Muscle layer of colon (tissue), 2 donors: ENCODE measurements around the gene ZFYVE28.

Experiments
- H3K27ac ChIP-seq: one replicate; pipeline ENCODE4 v1.7.0; 2013; ENCODE audit warnings: low read depth, mild to moderate bottlenecking, low read length, moderate library complexity
- H3K27me3 ChIP-seq, 2 donors: one replicate each; pipeline ENCODE4 v1.7.0; 2013; ENCODE audit warnings: low read length in 2 of 2, mild to moderate bottlenecking in 2 of 2; ENCODE audit not compliant: insufficient read depth in 2 of 2, control insufficient read depth in 1 of 2
- H3K36me3 ChIP-seq: one replicate; pipeline ENCODE4 v1.7.0; 2013; ENCODE audit warnings: mild to moderate bottlenecking, low read length; ENCODE audit not compliant: insufficient read depth
- H3K4me1 ChIP-seq: one replicate; pipeline ENCODE4 v1.7.0; 2013; ENCODE audit warnings: mild to moderate bottlenecking, low read length; ENCODE audit not compliant: insufficient read depth
- H3K4me3 ChIP-seq, 2 donors: one replicate each; pipeline ENCODE4 v1.7.0; 2013; ENCODE audit warnings: low read length in 2 of 2, low read depth in 1 of 2, mild to moderate bottlenecking in 1 of 2, moderate library complexity in 1 of 2
- H3K9ac ChIP-seq: one replicate; pipeline ENCODE4 v1.7.0; 2013; ENCODE audit warnings: low read length
- H3K9me3 ChIP-seq: one replicate; pipeline ENCODE4 v1.7.0; 2013; ENCODE audit warnings: mild to moderate bottlenecking, low read length
- donor health status: abdominal sarcoma.
- donor health status: Adenocarcinoma of cecum.

Gene ZFYVE28

DNA sequence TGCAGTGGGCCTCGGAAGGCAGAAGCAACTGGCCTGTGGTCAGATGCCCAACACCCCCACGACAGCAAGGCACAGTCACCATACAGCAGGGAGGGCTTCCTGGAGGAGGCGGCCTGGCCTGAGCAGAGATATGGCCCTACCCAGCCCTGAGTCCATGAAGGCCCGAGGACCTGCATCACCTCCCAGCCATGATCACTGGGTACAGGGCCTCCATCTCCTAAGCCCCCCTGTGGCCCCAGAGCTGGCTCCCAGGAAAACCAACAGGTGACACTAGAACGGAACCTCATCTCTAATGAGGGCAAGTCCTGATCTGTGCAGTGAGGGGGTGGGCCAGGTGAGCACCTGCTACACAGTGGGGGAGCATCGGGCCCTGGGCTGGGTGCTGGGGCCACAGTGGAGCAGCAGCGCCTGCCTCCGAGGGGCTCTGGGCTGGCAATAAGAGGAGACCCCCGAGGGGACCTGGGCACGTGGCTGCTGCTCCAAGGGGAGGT lies 130.3 kb downstream of the ZFYVE28 start:
- Histone ChIP-seq H3K27ac (no peak overlapping the region), H3K4me3 (no peak overlapping the region)

DNA sequence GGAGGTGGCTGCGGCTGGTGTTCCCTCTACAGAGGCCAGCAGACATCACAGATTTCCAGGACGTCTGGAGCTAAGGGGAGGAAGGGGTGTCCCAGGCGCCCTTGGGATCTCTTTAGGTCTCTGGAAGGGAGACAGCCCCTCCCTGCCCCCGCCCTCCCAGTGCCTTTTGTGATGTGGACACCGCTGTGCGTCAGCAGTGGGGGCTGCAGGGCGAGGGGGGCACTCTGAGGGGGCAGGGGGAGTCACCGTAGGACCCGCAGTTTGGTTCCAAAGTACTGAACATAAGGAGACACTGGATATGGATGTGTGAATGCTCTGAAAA lies 130.9 kb downstream of the ZFYVE28 start:
- Histone ChIP-seq H3K9me3 (no peaks in the 10 kb centered on the region), H3K4me1 (no peaks in the 10 kb centered on the region), H3K9ac (no peak overlapping the region), H3K4me3 (no peak overlapping the region), H3K36me3 (no peaks in the 10 kb centered on the region), H3K27ac (no peak overlapping the region), H3K27me3 (no peaks in the 10 kb centered on the region)

More for the DNA sequence above, 130.3 kb downstream of the ZFYVE28 start:
- H3K27me3 ChIP-seq, result no peaks in the 10 kb centered on the region
- H3K9ac ChIP-seq, result no peak overlapping the region
- H3K36me3 ChIP-seq, result no peaks in the 10 kb centered on the region
- H3K9me3 ChIP-seq, result no peaks in the 10 kb centered on the region
- H3K4me1 ChIP-seq, result no peaks in the 10 kb centered on the region

DNA sequence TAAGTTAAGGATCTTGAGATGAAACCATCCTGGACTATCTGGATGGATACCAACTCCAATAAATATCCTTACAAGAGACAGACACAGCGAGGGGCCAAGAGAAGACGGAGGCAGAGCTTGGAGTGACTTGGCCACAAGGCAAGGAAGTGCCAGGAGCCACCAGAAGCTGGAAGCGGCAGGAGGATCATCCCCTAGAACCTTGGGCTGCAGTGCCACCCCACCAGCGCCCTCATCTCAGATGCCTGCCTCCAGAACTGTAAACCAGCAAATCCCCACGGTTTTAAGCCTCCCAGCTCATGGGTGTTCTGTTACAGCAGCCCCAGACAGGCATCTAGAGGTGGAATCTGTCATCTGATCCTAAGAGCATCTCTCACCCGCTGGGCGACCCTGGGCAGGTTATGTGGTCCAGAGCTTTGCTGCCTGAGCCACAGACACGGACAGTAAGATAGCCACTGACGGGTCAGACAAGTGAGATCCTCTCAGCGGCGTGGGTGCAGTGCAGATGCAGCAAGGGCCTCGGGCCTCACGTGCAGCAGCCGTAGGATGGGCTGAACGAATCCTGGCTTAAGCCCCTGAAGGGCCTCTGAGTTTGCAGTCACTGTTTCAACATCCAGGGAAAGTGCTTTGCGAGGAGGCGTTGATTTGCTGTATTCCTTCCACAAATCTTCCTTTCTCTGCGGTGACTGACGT lies 131.4 kb downstream of the ZFYVE28 start:
- no peak overlapping the region for H3K9ac ChIP-seq
- H3K27me3 ChIP-seq, result no peaks in the 10 kb centered on the region

DNA sequence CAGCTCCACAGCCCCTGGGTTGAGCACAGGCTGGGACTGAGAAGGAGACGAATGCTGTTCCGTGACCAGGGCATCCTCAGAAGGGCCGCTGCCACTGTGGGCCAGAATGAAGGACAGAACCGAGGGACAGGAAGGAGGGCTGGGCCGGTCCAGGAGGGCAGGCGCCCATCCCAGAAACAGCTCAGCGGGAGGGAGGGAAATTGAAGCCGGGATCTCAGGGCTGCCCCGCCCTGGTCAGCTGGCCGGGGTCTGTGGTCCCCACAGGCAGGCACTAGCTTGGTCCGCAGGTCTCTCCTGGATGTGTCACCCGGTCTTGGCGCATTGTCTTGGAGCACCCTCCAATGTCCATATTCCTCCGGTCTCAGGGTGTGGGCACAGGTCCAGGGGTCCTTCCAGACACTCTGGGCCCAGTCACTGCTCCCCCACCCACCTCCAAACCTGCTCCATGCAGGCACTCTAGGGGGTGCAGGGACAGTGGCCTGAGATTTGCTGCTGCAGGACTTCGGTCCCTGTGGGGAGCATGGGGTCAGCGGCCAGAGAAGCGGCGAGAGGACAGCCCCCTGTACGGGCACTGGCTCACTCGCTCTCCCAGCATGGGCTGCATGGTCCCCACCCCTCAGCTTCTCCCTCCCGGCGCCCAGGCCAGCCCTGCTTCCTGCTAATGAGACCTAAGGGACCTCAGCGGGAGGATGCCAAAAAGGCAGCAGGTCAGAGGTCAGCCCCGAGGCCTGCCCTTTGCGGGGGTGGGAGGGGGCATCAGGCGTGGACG lies 132.6 kb downstream of the ZFYVE28 start:
- H3K9ac ChIP-seq, result no peak overlapping the region
- H3K9me3 ChIP-seq, result no peaks in the 10 kb centered on the region
- no peaks in the 10 kb centered on the region for H3K36me3 ChIP-seq
- H3K4me1 ChIP-seq, result no peaks in the 10 kb centered on the region
- no peaks in the 10 kb centered on the region for H3K27me3 ChIP-seq
- no peak overlapping the region for H3K4me3 ChIP-seq
- no peak overlapping the region for H3K27ac ChIP-seq

More for the DNA sequence above, 131.4 kb downstream of the ZFYVE28 start:
- no peak overlapping the region for H3K27ac ChIP-seq
- no peak overlapping the region for H3K4me3 ChIP-seq
- no peaks in the 10 kb centered on the region for H3K36me3 ChIP-seq
- no peaks in the 10 kb centered on the region for H3K9me3 ChIP-seq
- no peaks in the 10 kb centered on the region for H3K4me1 ChIP-seq

DNA sequence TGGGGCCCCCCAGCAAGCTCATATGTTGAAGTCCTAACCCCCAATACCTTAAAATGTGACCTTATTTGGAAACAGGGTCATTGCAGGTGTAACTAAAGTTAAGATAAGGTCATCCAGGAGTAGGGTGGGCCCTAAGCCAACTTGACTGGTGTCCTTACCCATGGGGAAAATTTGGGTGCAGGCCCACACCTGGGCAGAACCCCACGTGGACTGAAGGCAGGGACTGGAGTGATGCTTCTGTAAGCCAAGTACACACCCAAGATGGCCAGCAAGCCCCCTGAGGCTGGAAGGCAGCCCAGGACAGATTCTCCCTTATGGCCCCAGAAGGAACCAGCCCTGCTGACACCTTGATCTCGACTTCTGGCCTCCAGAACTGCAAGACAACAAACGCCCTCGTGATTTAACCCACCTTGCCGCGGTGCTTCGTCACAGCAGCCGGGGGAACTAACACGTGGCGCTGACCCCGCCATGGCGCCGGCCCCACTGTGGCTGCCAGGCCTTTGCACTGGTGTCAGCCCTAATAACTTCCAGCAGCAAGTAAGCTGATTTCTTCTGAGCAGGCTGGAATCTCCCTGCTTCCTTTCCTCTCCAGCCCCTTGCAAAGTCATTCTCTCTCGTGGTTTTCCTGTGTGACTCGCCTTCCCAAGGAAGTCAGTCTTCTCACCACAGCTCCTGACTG lies 133.4 kb downstream of the ZFYVE28 start:
- H3K27me3 ChIP-seq, result no peaks in the 10 kb centered on the region
- H3K36me3 ChIP-seq, result no peaks in the 10 kb centered on the region
- H3K4me3 ChIP-seq, result no peak overlapping the region
- no peaks in the 10 kb centered on the region for H3K4me1 ChIP-seq
- H3K9me3 ChIP-seq, result no peaks in the 10 kb centered on the region
- no peak overlapping the region for H3K9ac ChIP-seq
- no peak overlapping the region for H3K27ac ChIP-seq

DNA sequence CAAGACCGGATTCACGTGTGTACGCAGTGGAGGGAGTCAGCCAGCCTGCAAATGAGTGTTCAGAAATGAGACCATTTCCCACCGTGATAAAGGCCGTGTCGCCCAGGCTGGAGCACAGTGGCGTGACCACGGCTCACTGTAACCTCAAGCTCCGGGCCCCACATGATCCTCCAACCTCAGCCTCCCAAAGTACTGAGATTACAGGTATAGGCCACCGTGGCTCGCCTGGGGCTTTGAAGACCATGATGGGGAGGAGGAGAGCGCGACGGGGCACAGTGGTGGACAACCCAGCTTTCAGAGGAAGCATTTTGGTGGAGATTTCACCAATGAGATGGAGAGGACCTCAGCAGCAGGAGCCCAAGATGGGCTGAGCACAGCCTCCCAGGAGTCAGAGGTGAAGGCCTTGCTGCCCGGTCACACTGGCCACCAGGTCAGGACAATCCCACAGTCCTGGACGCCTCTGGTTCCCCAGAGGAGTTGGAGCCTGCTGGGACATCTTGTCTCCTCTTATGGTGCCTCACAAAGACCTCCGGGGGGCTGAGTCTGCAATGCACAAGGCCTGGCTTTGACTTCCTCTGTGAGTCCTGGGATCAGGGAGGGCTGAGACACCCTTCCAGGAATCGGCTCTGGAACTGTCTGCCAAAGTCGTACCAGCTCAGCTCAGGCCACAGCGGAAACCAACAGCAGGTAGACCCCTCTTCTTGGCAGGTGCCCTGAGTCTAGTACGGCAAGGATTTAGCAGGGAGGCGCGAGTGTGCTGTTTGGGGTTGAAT lies 134.1 kb downstream of the ZFYVE28 start:
- no peaks in the 10 kb centered on the region for H3K9me3 ChIP-seq
- H3K27me3 ChIP-seq, result no peaks in the 10 kb centered on the region
- H3K4me3 ChIP-seq, result no peak overlapping the region
- no peak overlapping the region for H3K27ac ChIP-seq
- no peaks in the 10 kb centered on the region for H3K4me1 ChIP-seq
- H3K36me3 ChIP-seq, result no peaks in the 10 kb centered on the region
- no peak overlapping the region for H3K9ac ChIP-seq

DNA sequence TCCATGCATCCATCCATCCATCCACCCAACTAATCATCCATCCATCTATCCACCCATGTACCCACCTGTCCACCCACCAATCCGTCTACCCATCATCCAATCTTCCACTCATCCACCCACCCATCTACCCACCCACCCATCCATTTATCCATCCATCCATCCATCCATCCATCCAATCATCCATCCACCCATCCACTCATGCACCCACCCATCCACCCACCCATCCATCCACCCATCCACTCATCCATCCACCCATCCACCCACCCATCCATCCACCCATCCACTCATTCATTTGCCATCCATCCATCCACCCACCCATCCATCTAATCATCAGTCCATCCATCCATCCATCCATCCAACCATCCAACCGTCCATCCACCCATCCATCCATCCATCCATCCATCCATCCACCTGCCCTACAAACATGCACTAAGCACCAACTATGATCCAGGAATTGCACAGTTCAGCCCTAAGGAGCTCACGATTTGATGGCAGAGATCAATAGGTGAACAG lies 135.2 kb downstream of the ZFYVE28 start:
- H3K27ac ChIP-seq, result no peak overlapping the region
- no peaks in the 10 kb centered on the region for H3K9me3 ChIP-seq
- no peaks in the 10 kb centered on the region for H3K27me3 ChIP-seq
- H3K9ac ChIP-seq, result no peak overlapping the region
- no peak overlapping the region for H3K4me3 ChIP-seq
- H3K4me1 ChIP-seq, result no peaks in the 10 kb centered on the region
- no peaks in the 10 kb centered on the region for H3K36me3 ChIP-seq

DNA sequence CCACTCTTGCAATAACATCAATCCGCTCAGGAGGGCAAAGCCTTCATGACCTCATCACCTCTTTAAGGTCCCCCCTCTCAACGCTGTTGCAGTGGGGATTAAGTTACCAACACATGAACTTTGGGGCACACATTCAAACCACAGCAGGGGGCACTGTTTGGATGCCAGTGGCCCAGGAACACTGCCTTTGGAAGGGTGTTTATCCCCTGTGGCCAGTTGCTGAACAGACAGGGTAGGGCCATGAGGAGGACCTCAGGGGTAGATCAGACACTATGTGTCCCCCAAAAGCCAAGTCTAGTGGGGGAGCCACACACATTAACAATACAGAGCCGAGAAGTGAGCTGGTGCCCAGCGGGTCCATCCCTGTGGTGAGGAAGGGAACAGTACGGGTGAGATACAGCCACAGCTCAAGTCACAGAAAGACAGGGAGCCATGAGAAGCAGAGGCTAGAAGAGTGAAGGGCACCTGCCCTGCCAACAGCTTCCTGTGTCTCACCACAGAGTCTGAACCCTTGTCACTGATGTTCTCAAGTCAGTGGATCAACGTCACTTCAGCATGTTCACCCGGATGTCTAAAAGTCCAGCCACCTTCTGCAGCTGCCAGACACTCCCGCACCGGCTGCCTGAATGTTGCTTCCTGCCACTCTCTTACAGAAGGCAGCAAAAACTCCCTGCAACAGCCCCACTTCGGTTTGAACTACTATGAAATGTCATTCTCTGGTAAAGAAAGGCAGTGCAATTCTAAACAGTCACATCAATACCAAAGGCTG lies 136.7 kb downstream of the ZFYVE28 start:
- H3K27ac ChIP-seq, result no peak overlapping the region

DNA sequence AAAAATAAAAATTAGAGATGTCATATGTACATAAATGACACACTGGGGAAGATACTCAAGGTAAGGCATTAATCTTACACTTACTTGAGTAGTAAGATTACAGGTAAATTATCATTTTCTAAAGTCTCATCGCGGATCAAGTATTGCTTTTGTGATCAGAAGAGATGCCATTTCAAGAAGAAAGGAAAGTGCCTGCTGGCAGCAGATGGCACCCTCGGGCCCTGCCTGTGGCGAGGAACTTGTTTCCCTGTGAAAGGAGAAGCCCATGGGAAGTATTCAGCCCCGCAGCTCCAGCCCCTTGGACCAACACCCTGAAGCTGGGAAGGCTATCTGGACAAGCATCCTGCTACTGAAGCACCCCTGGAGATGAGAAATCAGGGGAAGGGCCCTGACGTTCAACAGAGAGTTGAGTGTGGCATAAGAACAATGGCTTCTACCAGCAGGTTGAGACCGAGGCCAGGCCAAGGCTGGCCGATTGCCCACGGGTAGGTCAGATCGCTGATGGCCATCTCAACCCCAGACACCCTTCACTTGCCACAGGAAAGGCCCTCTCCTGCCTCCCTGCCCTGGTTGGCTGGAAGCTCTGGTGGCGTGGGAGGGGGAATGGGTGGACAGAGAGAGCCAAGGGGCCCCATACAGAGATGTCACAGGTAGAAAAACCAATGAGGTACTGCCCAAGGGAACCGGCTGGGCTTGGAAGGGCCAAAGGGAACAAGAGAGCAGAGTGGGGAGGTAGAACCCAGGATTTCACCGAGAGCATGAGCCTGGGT lies 137.7 kb downstream of the ZFYVE28 start:
- H3K9me3 ChIP-seq, result no peaks in the 10 kb centered on the region
- H3K27me3 ChIP-seq, result no peaks in the 10 kb centered on the region
- no peak overlapping the region for H3K27ac ChIP-seq
- H3K9ac ChIP-seq, result no peak overlapping the region
- H3K4me1 ChIP-seq, result no peaks in the 10 kb centered on the region
- H3K4me3 ChIP-seq, result no peak overlapping the region
- H3K36me3 ChIP-seq, result no peaks in the 10 kb centered on the region

More for the DNA sequence above, 136.7 kb downstream of the ZFYVE28 start:
- Histone ChIP-seq H3K9me3 (no peaks in the 10 kb centered on the region), H3K9ac (no peak overlapping the region), H3K4me3 (no peak overlapping the region), H3K36me3 (no peaks in the 10 kb centered on the region), H3K27me3 (no peaks in the 10 kb centered on the region), H3K4me1 (no peaks in the 10 kb centered on the region)

DNA sequence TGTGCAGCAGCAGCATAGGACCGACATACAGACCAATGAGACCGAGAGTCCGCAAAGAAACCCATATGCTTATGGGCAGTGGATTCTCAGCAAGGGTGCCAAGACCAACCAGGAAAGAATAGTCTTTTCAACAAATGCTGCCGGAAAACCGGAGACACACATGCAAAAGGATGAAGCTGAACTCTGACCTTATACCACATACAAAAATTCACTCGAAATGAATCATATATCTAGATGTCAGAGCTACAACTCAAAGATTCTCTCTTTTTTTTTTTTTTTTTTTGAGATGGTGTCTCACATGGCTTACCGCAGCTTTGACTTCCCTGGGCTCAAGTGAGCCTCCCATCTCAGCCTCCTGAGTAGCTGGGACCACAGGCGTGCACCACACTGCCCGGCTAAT lies 140.5 kb downstream of the ZFYVE28 start:
- Histone ChIP-seq H3K27ac (no peak overlapping the region), H3K27me3 (no peaks in the 10 kb centered on the region), H3K9ac (no peak overlapping the region), H3K9me3 (no peaks in the 10 kb centered on the region), H3K36me3 (no peaks in the 10 kb centered on the region), H3K4me3 (no peak overlapping the region), H3K4me1 (no peaks in the 10 kb centered on the region)
